ENCODE results near the gene ADAMTS3.

Gene ADAMTS3

GRCh38 chr4:72365981-72366380 is 203.0 kb downstream of the ADAMTS3 start:
- H3K4me3 ChIP-seq (ENCODE audit: low read depth, low read length) = no peak overlapping the region
- no peak for DNase-seq (ENCODE audit: low read depth)
- TF ChIP-seq, protein P1, sequence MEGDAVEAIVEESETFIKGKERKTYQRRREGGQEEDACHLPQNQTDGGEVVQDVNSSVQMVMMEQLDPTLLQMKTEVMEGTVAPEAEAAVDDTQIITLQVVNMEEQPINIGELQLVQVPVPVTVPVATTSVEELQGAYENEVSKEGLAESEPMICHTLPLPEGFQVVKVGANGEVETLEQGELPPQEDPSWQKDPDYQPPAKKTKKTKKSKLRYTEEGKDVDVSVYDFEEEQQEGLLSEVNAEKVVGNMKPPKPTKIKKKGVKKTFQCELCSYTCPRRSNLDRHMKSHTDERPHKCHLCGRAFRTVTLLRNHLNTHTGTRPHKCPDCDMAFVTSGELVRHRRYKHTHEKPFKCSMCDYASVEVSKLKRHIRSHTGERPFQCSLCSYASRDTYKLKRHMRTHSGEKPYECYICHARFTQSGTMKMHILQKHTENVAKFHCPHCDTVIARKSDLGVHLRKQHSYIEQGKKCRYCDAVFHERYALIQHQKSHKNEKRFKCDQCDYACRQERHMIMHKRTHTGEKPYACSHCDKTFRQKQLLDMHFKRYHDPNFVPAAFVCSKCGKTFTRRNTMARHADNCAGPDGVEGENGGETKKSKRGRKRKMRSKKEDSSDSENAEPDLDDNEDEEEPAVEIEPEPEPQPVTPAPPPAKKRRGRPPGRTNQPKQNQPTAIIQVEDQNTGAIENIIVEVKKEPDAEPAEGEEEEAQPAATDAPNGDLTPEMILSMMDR (IDR thresholded peaks at IDR 0.05; ENCODE audit: low read depth, low read length, missing control alignments) = no peak

GRCh38 chr4:72365016-72365415 is 204.0 kb downstream of the ADAMTS3 start:
- no peak overlapping the region for H3K4me3 ChIP-seq (ENCODE audit: low read depth, low read length)
- TF ChIP-seq, protein P1 (IDR thresholded peaks at IDR 0.05; ENCODE audit: low read depth, low read length, missing control alignments) = no peak
- DNase-seq (ENCODE audit: low read depth) = no peak

DNA sequence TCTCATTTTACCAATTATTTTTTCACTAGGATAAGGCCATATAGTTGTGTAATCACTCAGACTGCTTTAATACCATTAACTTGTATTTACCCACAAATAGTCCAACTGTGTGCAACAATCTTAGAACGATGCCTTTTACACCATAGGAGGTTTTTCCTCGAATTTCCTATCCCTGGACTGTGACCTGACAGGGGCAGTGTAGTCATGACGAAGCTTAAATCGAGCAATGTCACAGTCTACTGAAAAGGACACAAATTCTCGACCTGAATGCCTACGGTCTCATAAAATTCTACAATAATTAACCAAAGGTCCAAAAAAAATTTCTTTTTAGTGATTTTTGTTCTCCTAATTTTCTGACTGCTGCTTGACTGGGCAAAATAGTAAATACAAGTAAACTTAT is 208.9 kb downstream of the ADAMTS3 start:
- no peak for DNase-seq (ENCODE audit: low read depth)
- TF ChIP-seq, protein P1 (IDR thresholded peaks at IDR 0.05; ENCODE audit: low read depth, low read length, missing control alignments) = no peak
- no peak overlapping the region for H3K4me3 ChIP-seq (ENCODE audit: low read depth, low read length)

GRCh38 chr4:72358483-72358882 is 210.5 kb downstream of the ADAMTS3 start:
- DNase-seq (ENCODE audit: low read depth) = no peak
- no peak overlapping the region for H3K4me3 ChIP-seq (ENCODE audit: low read depth, low read length)
- TF ChIP-seq, protein P1 (IDR thresholded peaks at IDR 0.05; ENCODE audit: low read depth, low read length, missing control alignments) = no peak

GRCh38 chr4:72357908-72358307 is 211.1 kb downstream of the ADAMTS3 start:
- no peak overlapping the region for H3K4me3 ChIP-seq (ENCODE audit: low read depth, low read length)
- no peak for DNase-seq (ENCODE audit: low read depth)
- TF ChIP-seq, protein P1 (IDR thresholded peaks at IDR 0.05; ENCODE audit: low read depth, low read length, missing control alignments) = no peak

GRCh38 chr4:72352711-72353110 is 216.3 kb downstream of the ADAMTS3 start:
- H3K4me3 ChIP-seq (ENCODE audit: low read depth, low read length) = no peak overlapping the region
- TF ChIP-seq, protein P1 (IDR thresholded peaks at IDR 0.05; ENCODE audit: low read depth, low read length, missing control alignments) = no peak
- no peak for DNase-seq (ENCODE audit: low read depth)

DNA sequence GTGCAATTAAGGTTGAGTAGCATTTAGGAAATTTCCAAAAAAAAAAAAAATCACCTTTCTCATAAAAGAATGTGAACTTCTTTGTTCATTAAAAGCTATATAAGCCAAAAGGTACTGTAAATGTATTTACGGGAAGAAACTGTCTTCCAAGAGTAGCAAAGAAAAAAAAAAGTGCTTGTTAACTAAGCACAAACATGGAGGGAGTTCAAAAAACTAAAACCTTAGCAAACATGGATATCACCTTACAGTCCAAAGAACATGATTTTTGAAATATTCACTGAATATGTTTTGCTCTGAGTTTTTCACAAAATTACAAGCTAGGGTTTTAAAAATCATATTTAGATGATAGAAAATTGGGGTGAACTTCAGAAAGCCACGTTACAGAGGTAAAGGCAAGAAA is 217.5 kb downstream of the ADAMTS3 start:
- DNase-seq (ENCODE audit: low read depth) = no peak
- H3K4me3 ChIP-seq (ENCODE audit: low read depth, low read length) = no peak overlapping the region
- TF ChIP-seq, protein P1 (IDR thresholded peaks at IDR 0.05; ENCODE audit: low read depth, low read length, missing control alignments) = no peak
